ENCODE data around the gene PARP6. TPM values are rescaled to one million over a fixed set of nuclear protein-coding genes. Genes with fewer than 3 reads are reported as not detected.
A peak's percentile ranks its signal among the peaks of the same experiment; 100 is the strongest.

The PARP6 gene
- total RNA-seq, 1 donor from 2014 or later = 20.1 TPM

DNA sequence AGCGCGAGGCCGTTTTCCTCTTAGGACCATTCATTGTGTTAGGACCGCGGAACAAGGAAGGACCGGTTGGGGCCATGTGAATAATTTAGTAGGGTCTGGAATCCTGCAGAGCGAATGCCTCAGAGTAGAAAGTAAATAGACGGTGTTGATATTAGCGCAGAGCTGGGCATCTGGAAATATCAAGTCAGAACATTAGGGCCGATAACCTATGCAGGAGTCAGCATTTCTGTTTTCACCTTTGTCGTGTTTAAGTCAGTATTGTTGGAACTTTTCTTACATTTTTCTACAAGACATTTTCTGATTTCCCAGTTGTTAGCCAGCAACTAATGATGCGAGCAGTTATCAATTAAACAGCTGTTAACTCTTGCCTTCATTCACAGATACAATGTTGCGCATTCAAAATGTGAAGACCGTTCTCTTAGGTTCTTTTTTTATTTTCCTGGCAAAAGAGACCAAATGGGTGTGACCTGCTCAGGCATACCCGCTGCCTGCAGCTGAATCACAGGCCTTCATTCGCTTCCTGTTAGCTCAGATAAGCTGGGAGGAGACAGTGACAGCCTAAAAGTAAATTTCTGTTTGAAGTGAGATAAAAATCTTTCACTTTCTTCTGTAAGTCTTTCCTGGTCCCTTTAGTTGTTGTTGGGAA, 40.4 kb downstream of the PARP6 start:
- no peak for DNase-seq (ENCODE audit: low spot score)
- ATAC-seq = peak; percentile 9

DNA sequence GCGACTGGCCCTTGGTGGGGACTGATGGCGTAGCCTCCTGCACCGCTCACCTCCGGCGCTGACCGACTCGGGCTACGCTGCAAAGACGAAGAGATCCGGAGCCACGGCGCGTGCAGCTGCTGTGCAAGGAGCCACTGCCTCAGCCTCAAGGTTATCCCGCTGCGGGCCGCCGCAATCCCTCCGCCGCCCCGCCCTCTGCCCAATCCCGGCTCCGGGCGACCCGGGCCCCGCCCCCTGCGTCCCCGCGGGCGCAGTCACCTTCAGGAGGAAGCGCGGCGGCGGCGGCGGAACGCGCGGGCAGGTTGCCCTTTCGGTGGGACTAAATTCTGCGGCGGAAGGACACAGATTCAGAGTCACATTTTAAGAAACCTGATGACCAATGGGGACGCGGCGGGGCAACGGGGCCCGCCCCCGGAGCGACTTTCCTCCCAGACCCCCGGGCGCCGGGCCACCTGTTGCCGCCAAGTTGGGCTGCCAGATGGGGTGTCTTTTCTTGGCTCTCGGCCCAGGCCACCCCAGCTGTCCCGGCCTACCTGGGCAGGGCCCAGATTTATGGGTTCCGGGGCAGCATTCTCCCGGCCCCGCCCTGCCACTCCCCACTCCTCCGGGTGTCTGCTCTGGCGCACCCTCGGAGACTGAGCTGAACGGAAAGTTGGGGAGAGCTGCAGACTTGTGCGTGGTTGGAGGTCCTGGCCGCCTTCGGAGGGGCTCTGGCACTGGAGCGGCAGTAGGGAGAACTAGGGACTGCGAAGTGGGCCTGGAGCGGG, 41.1 kb downstream of the PARP6 start, which contains the start of gene PKM:
Gene PKM, minus strand, starts transcription at position 125 of the 767 bp plus-strand sequence. CDS start 12,093 bp downstream, outside the sequence.
- DNase-seq (ENCODE audit: low spot score) (peak; percentile 93), ATAC-seq (peak; percentile 93)

DNA sequence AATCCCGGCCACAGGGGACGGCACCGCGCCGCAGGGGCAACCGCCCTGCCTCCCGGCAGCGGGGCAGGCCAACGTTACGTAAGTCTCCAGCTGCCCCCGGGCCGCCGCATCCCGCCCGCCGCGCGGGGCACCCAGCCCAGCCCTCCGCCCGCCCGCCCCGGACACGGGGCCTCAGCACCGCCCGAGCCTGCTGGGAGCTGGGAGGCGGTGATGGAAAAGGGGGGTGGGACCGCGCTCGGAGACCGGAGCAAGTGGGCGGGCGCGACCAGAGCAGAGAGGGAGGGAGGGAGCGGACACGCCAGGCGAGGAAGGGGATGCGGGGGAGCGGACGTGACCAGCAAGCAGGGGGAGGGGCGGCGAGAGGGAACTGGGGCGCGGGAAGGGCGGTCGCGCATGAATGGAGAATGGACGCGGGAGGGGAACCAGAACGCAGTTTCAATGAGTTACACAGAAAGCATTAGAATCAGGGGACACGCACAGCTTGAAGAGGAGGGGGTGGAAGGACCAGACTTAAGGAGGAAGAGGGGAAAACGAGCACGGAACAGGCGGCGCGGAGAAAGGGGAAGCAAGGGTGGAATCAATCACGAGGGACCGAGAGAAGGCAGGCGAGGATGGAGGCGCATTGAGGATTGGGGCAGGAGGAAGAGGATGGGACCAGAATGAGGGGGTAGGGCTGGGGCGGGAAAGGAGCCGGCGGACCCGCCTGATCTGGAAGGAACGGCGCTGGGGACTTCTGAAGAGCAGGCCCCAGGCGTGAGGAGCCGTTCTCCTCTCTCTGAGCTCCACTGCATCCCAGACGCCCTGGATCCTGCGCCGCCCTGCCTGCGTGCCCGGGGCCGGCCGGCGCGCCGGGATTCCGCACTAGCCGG, 41.9 kb downstream of the PARP6 start:
- DNase-seq (ENCODE audit: low spot score) (peak; percentile 78), ATAC-seq (peak; percentile 59)

DNA sequence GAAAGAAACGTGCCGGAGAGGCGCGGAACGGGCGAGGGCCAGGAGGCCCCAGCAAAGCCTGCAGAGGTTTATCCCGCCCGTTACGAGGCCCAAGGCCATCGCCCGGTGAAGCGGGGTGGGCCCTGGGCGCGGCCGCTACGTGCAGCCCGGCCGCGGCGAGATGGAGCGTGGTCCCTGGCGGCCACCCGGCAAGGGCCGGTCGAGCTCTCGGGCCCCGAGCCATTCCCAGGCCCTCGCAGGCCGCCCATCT, 42.5 kb downstream of the PARP6 start:
- ATAC-seq (no peak), DNase-seq (ENCODE audit: low spot score) (no peak)

DNA sequence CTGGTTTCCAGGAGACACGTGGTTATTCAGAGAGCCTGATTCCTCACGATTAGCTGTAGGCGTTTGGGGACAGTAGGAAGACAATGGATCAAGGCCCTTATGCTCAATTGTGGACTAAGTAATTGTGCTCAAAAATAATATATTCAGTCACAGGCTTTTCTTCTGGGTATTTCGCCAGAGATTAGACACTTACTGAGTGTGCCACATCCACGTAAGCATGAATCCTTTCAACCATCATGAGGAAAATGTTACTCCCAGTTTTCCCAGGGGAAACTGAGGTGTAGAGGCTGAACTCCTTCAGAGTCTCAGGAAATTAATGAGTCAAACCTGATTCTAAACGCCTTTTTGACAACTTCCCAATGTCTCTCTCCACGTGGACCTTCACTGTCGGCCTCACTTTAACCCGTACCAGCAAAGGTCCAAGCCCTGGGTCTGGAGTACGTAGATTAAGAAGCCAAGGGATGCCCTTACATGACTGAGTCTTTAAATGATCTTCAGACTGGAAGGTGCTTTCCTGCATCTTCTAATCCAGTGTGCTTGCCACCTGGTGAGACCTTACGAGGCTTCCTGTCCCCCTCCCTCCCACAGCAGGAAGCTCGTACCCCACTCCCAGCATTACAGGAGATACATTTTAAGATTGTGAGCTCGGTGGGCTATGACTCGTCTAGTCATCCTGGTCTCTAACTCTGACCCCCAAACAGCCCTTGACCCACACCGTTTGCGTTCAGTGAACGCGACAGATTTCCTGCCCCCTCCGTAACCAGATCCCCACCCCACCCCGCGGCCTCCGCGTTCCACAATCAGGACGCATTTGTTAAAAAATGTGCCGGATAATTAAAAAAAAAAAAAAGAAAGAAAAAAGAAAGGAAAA, 43.0 kb downstream of the PARP6 start:
- ATAC-seq = no peak
- no peak for DNase-seq (ENCODE audit: low spot score)

DNA sequence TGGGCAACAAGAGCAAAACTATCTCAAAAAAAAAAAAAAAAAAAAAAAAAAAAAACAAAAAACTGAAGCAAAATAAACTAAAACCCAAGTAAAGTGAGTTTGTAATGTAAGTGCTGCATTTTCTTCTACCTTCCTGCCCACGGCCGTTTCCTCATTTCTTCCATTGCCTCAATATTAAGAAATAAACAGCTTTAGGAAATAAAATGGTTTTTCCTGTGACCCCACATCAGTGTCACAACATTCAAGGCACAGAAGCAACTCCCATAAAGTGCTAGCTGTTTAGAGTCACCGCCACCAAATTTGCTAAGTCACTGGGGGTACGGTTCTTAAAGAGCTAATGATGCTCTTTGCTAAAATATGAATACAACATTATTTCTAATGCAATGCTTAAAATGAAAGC, 44.6 kb downstream of the PARP6 start:
- DNase-seq (ENCODE audit: low spot score) = no peak
- no peak for ATAC-seq

DNA sequence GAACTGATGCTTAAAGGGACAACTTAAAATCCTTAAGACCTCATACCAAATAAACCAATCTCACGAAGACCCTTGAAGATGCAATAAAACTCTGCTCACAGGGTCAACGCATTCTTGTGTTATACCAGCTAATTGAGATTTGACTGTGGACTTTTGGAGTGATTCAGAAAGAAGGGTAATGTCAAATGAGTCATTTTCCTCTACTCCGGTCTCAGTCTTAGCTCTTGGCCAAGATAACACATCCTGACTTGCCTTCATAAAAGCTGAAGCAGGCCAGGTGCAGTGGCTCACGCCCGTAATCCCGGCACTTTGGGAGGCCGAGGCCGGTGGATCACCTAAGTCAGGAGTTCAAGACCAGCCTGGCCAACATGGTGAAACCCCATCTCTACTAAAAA, 45.2 kb downstream of the PARP6 start:
- ATAC-seq = no peak
- DNase-seq (ENCODE audit: low spot score) = no peak

DNA sequence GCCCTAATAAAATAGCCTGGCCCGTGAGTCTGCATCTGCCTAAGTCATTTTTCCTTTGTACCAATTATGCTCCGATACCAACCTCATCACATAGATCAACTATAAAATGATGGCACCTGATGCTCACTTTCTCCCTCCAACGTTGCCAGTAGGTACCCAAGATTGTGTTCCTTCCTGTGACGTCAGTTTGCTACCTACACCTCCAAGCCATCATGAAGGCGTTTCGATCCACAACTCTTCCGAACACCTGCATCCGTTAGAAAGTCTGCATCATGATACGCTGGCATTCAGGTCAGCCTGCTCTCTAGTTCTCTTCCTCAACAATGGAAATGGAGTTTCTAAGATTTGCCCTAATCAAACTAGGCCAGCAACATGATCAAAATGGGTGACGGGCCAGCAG, 49.1 kb downstream of the PARP6 start:
- no peak for ATAC-seq
- DNase-seq (ENCODE audit: low spot score) = no peak

DNA sequence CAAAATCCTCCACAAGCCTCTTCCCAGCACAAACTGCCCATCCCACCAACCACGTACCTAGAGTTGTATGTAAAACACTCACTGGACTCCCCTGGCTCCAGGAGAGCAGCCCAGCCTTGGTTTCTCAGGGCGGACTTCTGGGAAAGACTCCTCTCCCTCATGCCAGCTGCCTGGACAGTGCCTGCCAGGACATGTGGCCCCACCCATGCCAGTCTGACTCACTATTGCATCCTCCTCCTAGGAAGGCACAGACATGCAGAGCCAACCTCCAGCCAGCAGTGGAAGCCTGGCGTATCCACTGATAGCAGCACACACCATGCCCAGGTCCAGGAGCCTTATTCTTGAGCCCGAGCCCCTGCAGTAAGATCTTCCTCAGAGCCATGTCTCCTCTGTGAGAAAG, 50.0 kb downstream of the PARP6 start:
- no peak for ATAC-seq
- no peak for DNase-seq (ENCODE audit: low spot score)

DNA sequence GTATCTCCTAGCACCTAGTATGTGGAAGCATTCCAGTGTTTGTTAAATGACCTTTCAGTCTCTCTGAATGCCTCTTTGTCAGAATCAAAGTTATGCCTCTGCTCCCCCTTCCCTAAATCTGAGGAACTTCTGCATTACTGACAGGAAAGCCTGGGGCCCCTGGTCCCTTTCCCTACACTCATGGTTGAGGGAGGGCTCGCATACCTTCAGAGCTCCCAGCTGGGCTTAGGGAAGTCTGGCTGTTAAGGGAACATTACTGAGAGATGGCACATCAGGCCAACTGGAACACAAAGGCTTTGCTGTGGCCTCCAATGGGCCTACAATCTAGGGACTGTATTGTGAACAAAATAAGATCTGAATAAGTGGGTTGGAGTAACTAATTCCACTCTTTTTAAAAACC, 51.7 kb downstream of the PARP6 start:
- ATAC-seq (no peak), DNase-seq (ENCODE audit: low spot score) (no peak)

DNA sequence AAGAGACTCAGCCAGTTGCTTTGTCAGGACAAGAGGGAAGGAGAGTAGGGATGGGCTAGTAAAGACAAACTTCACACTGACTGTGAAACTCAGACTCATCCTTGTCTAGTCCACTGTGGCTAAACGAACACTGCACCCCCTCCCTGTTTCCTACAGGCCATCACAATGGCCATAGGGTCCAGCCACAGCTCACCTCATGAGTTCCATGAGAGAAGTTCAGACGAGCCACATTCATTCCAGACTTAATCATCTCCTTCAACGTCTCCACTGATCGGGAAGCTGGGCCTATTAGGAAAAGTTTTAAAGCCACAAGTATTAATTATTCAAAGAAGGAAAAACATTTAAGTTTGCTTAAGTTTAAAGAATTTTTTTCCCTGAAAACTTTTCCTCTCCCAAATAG, 55.1 kb downstream of the PARP6 start:
- no peak for ATAC-seq
- no peak for DNase-seq (ENCODE audit: low spot score)

DNA sequence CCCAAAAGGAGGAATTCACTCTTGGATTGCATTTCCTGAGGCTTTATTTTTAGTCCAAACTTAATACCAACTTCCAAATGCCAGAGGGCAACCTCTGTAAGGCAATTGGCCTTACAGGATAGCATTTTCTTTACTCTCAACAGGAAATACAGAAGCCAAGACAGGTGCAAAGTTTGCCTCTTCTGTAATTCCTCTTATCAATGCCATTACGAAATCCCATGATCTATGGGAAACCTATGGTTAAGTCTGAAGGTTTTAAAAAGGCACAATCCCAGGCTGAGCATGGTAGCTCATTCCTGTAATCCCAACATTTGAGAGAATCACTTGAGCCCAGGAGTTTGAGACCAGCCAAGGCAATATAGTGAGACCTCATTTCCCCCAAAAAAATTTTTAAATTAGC, 56.3 kb downstream of the PARP6 start:
- DNase-seq (ENCODE audit: low spot score) (no peak), ATAC-seq (no peak)

DNA sequence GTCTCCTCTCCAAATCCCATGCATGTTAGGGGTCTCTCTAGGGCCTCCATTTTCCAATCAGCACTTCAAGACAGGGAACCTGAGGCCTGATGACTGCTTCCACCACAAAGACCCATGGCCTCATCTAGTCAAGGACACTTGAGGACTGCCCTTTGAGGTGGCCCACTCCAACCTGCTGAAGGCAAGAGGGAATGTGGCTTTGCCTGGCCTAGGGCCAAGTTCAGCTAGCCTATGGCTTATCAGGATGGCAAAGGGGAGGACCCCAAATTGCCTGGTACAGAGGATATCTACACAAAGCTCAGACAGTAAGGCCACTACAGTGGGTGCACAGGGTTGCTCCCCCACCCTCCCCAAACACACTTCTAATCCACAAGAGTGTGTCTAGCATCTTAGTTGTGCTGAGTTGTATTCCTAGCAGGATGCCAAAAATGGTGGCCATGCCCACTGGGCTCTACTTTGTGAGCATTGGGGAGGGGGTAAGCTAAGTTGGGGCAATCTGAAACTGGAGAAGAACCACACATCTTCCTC, 64.7 kb downstream of the PARP6 start:
- DNase-seq (ENCODE audit: low spot score) (no peak), ATAC-seq (no peak)

DNA sequence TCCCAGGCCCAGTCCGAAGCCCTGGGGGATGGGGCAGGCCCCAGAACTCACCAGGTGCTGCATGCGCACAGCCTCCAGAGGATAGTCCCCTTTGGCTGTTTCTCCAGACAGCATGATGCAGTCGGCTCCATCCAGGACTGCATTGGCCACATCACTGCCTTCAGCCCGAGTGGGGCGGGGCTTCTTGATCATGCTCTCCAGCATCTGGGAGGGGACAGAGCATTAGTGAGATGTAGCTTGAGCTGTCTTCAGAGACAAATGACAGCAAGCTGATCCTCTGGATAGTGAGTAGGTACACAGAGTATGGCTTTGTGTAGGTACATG, 65.7 kb downstream of the PARP6 start:
- DNase-seq (ENCODE audit: low spot score) (no peak), ATAC-seq (no peak)

DNA sequence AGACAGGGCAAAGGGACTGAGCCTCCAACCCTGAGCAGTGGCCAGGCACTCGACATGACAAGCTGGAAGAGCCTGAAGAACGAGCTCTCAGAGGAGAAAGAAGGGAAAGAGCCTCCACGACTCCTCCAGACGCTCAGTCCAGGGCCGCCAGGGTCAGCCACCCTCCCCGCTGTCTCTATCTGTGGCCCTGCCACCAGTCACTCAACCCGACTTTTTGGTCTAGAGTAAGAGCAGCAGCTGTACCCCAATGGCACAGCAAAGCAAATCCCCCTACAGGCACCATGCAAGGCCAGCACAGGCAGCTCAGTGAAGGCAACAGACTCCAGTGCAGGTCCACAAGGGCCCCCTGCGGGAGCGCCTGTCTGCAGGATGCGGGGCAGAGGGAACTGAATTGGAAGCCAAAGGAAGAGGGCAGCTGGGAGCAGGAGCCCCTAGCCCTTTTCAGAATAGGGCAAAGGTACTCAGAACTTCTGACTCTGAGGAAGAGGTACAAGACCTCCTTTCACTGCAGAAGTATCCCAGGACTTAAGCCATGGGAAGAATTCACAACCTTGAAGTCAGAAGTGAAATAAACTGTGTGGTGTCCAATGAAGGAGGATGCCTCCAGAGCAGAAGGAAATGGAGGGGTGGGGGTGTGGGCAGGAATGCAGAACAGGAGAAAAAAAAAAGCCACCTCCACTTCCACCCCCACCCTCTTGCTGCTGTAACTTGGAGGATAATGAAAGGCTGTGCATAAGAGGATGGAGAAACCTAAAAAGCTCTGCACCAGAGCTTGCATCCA, 66.3 kb downstream of the PARP6 start:
- no peak for ATAC-seq

DNA sequence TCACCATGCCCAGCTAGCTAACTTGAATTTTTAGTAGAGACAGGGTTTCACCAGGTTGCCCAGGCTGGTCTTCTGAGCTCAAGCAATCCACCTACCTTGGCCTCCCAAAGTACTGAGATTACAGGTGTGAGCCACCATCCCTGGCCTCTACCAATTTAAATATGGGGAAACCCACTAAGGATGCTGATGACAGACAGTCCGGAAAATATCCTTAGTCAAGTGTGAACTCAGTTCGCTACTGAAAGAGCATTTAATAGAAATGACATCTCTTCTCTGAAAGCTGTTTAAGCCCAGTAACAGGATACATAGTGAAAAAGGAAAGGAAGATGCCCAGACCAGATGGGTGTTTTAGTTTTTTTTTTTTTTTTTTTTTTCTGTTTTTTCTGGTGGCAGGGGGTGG, 67.1 kb downstream of the PARP6 start:
- ATAC-seq = no peak
- DNase-seq (ENCODE audit: low spot score) = no peak

More for the DNA sequence above, 66.3 kb downstream of the PARP6 start:
- no peak for DNase-seq (ENCODE audit: low spot score)

DNA sequence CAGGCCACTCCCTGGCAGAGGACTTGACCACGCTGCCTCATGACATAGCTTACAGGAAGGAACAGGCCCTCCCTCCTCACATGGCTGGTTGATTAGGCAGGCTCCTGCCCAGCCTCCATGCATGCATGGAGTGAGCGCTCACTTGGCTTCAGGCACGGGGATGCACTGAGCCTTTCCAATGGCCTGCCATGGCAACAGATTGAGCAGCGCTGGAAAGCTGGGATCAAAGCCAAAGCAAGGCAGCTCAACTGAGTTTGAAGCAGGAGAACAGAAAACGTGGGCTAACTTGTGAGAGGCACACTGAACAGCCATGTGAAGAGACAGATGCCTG, 68.9 kb downstream of the PARP6 start:
- ATAC-seq = peak; percentile 34
- no peak for DNase-seq (ENCODE audit: low spot score)

DNA sequence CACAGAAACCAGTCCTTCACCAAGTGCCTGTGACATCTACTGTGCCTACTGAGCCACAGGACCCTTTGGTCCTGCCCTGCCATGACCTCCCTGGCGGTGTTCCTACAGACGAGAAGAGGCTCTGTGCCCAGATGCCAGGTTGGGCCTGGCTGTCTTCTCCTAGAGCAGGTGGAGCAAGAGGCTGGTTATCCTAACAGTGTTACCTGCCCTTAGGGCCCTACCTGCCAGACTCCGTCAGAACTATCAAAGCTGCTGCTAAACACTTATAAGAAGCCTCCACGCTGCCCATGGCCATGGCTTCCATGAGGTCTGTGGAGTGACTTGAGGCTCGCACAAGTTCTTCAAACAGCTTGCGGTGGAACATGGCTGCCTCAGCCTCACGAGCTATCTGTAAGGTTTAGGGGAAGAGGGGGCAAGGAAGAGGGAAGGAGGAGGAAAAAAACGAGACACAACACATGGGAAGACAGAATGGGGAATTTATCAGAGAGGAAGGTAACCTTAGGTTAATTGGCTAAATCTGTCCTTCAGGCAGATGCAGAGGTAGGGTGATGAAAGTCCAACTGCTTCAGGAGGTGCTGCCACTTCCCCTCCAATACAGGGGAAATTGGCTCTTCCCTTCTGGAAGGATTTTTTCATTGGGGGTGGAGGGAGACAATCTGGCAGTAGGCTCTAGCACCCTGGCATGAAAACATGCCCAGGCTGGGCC, 69.4 kb downstream of the PARP6 start:
- ATAC-seq (no peak), DNase-seq (ENCODE audit: low spot score) (no peak)

DNA sequence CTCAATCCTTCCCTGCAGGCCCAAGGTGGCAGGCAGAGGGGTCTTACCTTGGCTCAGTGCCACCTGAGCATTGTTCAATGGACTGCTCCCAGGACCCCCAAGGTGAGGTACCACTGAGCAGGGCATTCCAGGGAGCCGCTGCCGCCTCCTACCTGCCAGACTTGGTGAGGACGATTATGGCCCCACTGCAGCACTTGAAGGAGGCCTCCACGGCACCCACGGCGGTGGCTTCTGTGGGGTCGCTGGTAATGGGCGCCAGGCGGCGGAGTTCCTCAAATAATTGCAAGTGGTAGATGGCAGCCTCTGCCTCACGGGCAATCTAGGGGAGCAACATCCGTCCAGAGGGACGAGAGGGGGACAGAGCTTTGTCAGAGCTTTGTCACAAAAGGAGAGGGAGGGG, 70.1 kb downstream of the PARP6 start:
- DNase-seq (ENCODE audit: low spot score) (no peak), ATAC-seq (no peak)
